Activated CD4-positive, alpha-beta T cell treated with anti-CD3 and anti-CD28 coated beads, Interleukin-2, amount 50 U/mL, for 24 hours (primary cell): ENCODE measurements around the gene ZDHHC20.

ENCODE experiments used
- DNase-seq, 2 donors: peaks; one replicate each; pipeline ENCODE4 v3.0.0-alpha.2; 2020; ENCODE audit warnings: low read depth in 1 of 2, low spot score in 1 of 2

Gene ZDHHC20

DNA sequence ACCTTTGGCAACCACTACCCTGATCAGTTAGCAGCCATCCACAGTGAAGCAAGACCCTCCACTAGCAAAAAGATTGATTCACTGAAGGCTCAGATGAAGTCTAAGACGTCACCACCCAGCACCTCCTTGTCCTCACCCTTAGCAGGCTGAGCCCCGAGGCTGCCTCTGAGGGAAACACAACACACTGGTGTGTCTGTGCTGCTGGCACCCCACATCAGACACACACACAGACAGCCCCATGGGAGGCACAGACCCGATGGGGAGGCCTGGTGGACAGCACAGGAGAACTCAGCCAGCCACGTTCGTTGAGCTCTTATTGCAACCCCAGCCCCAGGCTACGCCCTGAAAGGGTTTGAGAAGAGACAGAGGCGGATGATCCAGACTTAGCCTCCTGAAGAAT is 94.7 kb downstream of the ZDHHC20 start:
- DNase-seq = no peak

DNA sequence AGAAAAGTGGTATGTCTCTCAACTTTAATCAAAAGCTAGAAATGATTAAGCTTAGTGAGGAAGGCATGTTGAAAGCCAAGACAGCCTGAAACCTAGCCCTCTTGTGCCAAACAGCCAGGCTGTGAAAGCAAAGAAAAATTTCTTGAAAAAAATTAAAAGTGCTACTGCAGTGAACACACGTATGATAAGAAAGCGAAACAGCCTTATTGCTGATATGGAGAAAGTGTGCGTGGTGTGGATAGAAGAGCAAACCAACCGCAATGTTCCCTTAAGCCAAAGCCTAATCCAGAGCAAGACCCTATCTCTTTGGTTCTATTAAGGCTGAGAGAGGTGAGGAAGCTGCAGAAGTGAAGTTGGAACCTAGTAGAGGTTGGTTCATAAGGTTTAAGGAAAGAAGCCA is 96.4 kb downstream of the ZDHHC20 start:
- no peak for DNase-seq

GRCh38 chr13:21361706-21362105 is 97.4 kb downstream of the ZDHHC20 start:
- DNase-seq = no peak

DNA sequence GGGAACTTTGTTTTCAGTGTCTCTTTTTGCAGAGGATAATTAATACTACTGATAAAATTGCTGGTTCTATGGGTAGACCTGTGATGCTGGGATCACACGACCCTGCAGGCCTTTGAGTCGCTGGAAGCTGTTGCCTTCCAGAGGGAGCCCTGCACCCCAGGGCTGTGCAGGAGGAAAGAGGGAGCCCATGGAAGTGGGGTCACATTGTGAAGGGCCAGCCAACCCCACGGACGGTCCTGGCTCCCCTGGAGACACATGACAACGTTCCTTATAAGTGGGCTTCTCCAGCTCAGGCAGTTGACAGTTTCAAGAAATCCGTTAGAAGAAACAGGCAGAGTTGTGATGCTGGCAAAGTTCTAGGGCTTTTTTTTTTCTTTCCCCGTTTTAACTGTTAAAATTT is 98.0 kb downstream of the ZDHHC20 start:
- DNase-seq = no peak

GRCh38 chr13:21360463-21360862 is 98.6 kb downstream of the ZDHHC20 start:
- no peak for DNase-seq

GRCh38 chr13:21359855-21360254 is 99.2 kb downstream of the ZDHHC20 start:
- no peak for DNase-seq

- DNase-seq = no peak
Observed at GRCh38 chr13:21355304-21355703, 103.8 kb downstream of the ZDHHC20 start.

DNA sequence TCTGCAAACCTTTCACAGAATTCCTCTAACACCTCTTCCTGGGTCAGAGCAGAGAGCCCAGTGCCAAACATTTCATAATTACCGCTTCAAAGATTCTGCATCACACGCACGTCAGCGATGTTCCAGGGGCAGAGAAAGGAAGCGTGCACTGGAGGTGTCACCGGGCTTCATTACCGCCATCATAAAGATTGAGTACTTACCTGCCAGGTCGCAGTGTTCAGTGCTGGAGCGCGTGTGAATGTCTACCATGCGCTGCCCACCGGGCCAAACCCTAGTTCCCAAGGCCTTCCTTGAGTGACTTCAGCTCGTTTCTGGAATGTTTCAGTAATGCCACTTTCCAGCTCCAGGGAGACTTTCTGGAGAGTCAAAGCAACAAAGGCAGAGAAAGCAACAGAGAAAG is 104.4 kb downstream of the ZDHHC20 start:
- no peak for DNase-seq

DNA sequence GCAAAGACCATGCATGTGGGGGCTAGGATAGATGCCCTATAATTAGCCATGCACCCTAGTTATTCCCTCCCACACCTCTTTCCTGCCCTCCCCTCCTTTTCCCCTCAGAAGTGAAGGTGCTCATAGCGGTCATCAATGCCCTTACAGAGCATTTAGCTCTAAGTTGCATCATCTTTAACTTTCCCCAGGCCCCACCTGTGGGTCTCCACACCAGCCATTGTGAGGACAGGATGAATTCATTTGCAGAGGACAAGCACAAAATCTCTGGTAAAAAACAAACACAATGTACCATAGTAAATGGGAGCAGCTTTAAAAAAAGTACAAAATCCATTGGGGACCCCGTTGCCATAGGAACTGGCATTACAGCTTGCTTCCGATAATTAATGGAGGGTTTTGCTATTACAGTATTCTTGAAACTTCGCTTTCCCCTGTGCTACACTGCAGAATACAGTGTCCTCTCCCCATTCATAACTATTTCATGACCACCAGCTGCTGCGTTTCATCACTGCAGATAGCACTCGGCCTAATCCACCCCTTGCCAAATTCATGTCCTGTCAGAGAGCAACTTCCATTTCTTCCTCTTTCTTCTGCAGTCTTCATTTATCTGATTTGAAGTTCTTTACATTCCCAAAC is 110.5 kb downstream of the ZDHHC20 start:
- no peak for DNase-seq

DNA sequence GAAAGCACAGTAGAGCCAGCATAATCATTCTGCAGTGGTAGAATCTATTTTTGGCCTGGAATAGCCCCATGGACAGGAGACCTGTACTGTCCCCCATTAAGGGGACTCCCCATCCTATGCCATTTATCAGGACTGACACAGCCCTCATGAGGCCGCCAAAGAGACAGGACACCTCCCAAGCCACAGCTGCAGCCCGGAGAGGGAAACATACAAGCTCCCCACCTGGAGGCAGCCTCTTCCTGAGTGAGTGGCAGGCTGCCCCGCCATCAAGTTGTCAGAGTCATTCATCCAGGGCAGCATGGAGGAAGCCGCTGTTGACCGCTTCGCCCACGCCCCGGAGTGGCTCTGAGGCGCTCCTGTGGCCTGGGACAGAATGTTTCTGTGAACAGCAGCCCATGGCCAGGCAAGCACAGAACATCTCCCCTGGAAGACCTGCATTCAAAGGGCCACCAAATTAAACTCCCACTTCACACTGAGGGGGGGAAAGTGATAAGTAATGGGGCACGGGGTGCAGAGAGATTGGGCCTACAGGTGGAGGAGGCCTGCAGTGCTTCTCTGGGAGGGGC is 111.3 kb downstream of the ZDHHC20 start:
- no peak for DNase-seq

- DNase-seq = no peak
Observed at GRCh38 chr13:21344662-21345176, 114.4 kb downstream of the ZDHHC20 start.

GRCh38 chr13:21343659-21344058 is 115.4 kb downstream of the ZDHHC20 start:
- no peak for DNase-seq

DNA sequence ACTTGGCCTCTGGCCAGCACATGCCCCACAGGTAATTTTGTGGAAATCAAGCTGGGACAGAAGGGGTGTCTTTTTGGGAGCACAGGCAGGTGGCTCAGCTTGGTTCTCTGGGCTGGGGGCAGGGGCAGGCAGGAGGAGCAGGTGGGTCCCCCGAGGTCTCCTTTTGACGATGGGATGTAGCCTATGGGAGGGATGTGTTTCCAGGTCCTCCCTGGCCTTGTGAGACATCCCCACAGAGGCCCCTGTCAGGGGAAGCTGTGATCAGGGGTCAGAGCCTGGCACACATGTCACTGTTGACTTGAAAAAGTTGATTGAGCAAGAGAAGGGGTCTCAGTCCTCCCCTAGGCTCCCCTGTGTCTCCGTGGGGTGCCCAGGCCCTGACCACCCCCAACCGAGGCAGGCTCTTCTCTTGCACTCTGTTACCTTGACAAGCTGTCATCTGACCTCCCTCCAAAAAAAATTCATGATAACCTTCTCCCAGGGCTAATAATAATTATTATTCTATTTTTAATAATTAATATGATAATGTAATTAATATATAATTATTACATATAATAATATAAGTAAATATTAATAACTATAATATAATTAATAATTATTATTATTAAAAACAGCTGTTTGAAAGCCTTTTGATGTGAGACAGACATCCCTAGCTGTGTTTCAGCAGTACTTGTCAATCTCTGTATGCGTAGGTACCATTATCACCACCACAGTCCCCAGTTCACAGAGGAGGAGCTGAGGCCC is 116.2 kb downstream of the ZDHHC20 start:
- DNase-seq = no peak

DNA sequence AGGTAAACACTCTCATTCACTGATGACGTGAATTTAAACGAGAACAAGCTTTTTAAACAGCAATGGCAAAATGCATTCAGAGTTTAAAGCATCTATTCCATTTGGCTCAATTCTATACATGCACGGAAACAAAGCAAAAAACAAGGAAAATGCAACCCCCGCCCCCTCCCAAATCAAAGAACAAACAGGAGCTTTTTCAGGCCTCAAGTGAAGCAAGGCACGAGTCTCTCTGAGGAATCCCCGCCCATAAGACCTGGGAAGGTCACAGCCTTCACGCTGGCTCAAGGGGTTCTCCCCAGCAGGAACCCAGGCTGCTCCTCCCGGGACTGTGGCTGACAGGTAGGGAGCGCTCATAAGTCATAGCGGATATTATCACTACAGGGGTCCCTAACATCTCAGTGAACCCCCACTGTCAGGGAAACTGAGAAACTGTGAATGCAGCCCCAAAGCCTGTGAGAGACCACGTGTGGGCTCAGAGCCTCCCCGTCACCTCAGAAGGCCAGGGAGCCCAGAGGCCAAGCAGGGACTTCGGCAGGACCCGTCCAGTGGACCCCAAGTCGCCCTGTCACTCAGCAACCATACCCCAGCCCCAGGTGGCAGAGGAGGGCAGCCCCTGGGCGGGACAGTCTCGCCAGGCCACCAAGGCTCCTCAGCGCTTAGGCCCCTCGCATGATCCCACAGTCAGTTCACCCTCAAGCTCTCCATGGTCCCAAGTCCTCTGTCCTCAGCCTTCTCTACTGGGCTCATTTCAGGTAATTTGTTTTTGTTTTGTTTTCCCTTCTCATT is 117.3 kb downstream of the ZDHHC20 start:
- no peak for DNase-seq

DNA sequence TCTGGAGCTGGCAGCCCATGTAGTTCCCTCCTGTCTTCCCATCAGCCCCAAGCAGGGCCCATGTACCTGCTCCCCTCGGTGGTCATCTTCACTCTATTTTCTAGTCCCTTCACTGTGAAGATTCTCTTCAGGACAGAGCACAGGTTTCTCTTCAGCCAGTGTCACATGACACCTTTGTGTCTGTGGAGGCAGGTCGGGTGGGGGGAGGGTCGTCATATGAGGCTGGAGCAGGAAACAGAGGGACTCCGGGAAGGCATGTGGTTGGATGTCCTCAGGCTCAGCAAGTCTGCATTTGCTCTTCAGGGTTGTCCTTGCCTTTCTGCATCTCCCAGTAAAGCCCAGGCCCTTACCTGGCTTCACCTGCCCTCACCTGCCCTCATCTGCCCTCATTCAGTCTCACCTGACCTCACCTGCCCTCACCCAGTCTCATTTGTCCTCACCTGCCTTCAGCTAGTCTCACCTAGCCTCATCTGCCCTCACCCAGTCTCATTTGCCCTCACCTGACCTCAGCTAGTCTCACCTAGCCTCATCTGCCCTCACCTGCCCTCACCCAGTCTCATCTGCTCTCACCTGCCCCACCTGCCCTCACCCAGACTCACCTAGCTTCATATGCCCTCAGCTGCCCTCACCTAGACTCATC is 120.3 kb downstream of the ZDHHC20 start:
- no peak for DNase-seq

- no peak for DNase-seq
Observed at GRCh38 chr13:21338156-21338555, 120.9 kb downstream of the ZDHHC20 start.

GRCh38 chr13:21336609-21337349 is 122.3 kb downstream of the ZDHHC20 start:
- DNase-seq = no peak

GRCh38 chr13:21333186-21333585 is 125.9 kb downstream of the ZDHHC20 start:
- no peak for DNase-seq

- no peak for DNase-seq
Observed at GRCh38 chr13:21330126-21330861, 128.8 kb downstream of the ZDHHC20 start.
